ENCODE measurements around the gene TAX1BP3.

GRCh38 chr17:3630781-3631180, 37.6 kb downstream of the TAX1BP3 start:
- no peak for TF ChIP-seq CTCF (IDR thresholded peaks at IDR 0.05)
- no peak for TF ChIP-seq POLR2A (IDR thresholded peaks at IDR 0.05)

All from adrenal gland (tissue), 5 donors.